Stimulated activated naive CD8-positive, alpha-beta T cell treated with anti-CD3 and anti-CD28 coated beads, Interleukin-15, amount 100 ng/mL, for 72 hours (primary cell): ENCODE results near the gene ABCC8.

Experiments used
- ATAC-seq: fragments of 150-1000 bp; cut with Tn5 transposase; 2 replicates; pipeline ENCODE4 v1.10.0; 2021; ENCODE audit warnings: mild to moderate bottlenecking, moderate library complexity
- DNase-seq, 2 donors: peaks; one replicate each; pipeline ENCODE4 v3.0.0; 2021 to 2022
- H3K27ac Mint-ChIP-seq, 2 donors: one replicate each; pipeline ENCODE4 v1.8.0; 2022; ENCODE audit warnings: mild to moderate bottlenecking in 2 of 2, mixed read lengths in 2 of 2, moderate library complexity in 2 of 2
- H3K27me3 Mint-ChIP-seq: one replicate; pipeline ENCODE4 v1.8.0; 2022; ENCODE audit warnings: mixed read lengths
- H3K4me1 Mint-ChIP-seq: one replicate; pipeline ENCODE4 v1.8.0; 2022; ENCODE audit warnings: mild to moderate bottlenecking, mixed read lengths
- H3K4me3 Mint-ChIP-seq, 2 donors: one replicate each; pipeline ENCODE4 v1.8.0; 2022; ENCODE audit warnings: mild to moderate bottlenecking in 2 of 2, mixed read lengths in 2 of 2, moderate library complexity in 1 of 2
- H3K9me3 Mint-ChIP-seq, 2 donors: one replicate each; pipeline ENCODE4 v1.8.0; 2022; ENCODE audit warnings: mixed read lengths in 2 of 2

ABCC8 gene

GRCh38 chr11:17489751-17490150 lies 13.1 kb upstream of the ABCC8 start:
- Mint-ChIP-seq H3K27ac (no peak overlapping the region), H3K4me1 (no peaks in the 10 kb centered on the region), H3K27me3 (peaks cover 7% of the 10 kb centered on the region), H3K9me3 (no peaks in the 10 kb centered on the region), H3K4me3 (no peak overlapping the region)
- no peak for ATAC-seq
- DNase-seq: no peak

- no peak for ATAC-seq
- Mint-ChIP-seq H3K27ac (no peak overlapping the region), H3K4me3 (no peak overlapping the region), H3K4me1 (no peaks in the 10 kb centered on the region), H3K9me3 (peaks cover under 1 to 4% of the 10 kb centered on the region in 2 donors), H3K27me3 (peaks cover 7% of the 10 kb centered on the region)
- no peak for DNase-seq
These were observed 11.9 kb upstream of the ABCC8 start for GRCh38 chr11:17488563-17488962.

GRCh38 chr11:17486646-17487045 lies 10.0 kb upstream of the ABCC8 start:
- no peak for ATAC-seq
- Mint-ChIP-seq H3K4me1 (no peaks in the 10 kb centered on the region), H3K27me3 (peaks cover 8% of the 10 kb centered on the region), H3K27ac (no peak overlapping the region), H3K9me3 (peaks cover 4 to 7% of the 10 kb centered on the region in 2 donors), H3K4me3 (no peak overlapping the region)
- no peak for DNase-seq

- ATAC-seq: no peak
- Mint-ChIP-seq H3K27me3 (peaks cover 35% of the 10 kb centered on the region), H3K4me3 (no peak overlapping the region), H3K9me3 (peaks cover 4 to 7% of the 10 kb centered on the region in 2 donors), H3K27ac (no peak overlapping the region), H3K4me1 (no peaks in the 10 kb centered on the region)
- no peak for DNase-seq
These were observed 6.9 kb upstream of the ABCC8 start for GRCh38 chr11:17483505-17483904.

- H3K9me3 Mint-ChIP-seq: peaks cover 4 to 7% of the 10 kb centered on the region in 2 donors
- DNase-seq (no peak), ATAC-seq (no peak)
- H3K4me3 Mint-ChIP-seq: no peak overlapping the region
- no peak overlapping the region for H3K27ac Mint-ChIP-seq
- H3K4me1 Mint-ChIP-seq: no peaks in the 10 kb centered on the region
- peaks cover 44% of the 10 kb centered on the region for H3K27me3 Mint-ChIP-seq
These were observed 5.3 kb upstream of the ABCC8 start for GRCh38 chr11:17481905-17482304.

- Mint-ChIP-seq H3K27me3 (peaks cover 67% of the 10 kb centered on the region), H3K4me1 (peaks cover 10% of the 10 kb centered on the region), H3K27ac (no peak overlapping the region), H3K4me3 (no peak overlapping the region), H3K9me3 (peaks cover 4 to 7% of the 10 kb centered on the region in 2 donors)
- DNase-seq (no peak), ATAC-seq (no peak)
These were observed 2.9 kb upstream of the ABCC8 start for GRCh38 chr11:17479284-17480214.

- Mint-ChIP-seq H3K9me3 (no peaks in the 10 kb centered on the region), H3K27me3 (peaks cover 82% of the 10 kb centered on the region), H3K4me1 (peaks cover 10% of the 10 kb centered on the region), H3K27ac (no peak overlapping the region), H3K4me3 (no peak overlapping the region)
- no peak for ATAC-seq
- no peak for DNase-seq
These were observed 1.4 kb upstream of the ABCC8 start for GRCh38 chr11:17478070-17478469.

GRCh38 chr11:17477361-17477760 lies 716 bp upstream of the ABCC8 start:
- no peak for DNase-seq
- Mint-ChIP-seq H3K27me3 (peaks cover 89% of the 10 kb centered on the region), H3K4me3 (no peak overlapping the region), H3K4me1 (peaks cover 10% of the 10 kb centered on the region), H3K27ac (no peak overlapping the region), H3K9me3 (no peaks in the 10 kb centered on the region)
- no peak for ATAC-seq

GRCh38 chr11:17477084-17477333 lies 364 bp upstream of the ABCC8 start:
- H3K27ac Mint-ChIP-seq: no peak overlapping the region
- H3K27me3 Mint-ChIP-seq: peaks cover 90% of the 10 kb centered on the region
- H3K4me1 Mint-ChIP-seq: peaks cover 10% of the 10 kb centered on the region
- H3K4me3 Mint-ChIP-seq: no peak overlapping the region
- DNase-seq (no peak), ATAC-seq (no peak)
- no peaks in the 10 kb centered on the region for H3K9me3 Mint-ChIP-seq

GRCh38 chr11:17475666-17476316 lies 854 bp downstream of the ABCC8 start:
- Mint-ChIP-seq H3K4me3 (peak overlapping the region; percentile 17 to 60), H3K27me3 (peaks cover 84% of the 10 kb centered on the region), H3K27ac (no peak overlapping the region), H3K4me1 (peaks cover 10% of the 10 kb centered on the region), H3K9me3 (no peaks in the 10 kb centered on the region)
- ATAC-seq (no peak), DNase-seq (no peak)

GRCh38 chr11:17473071-17473744 lies 3.4 kb downstream of the ABCC8 start:
- peaks cover 60% of the 10 kb centered on the region for H3K27me3 Mint-ChIP-seq
- no peak overlapping the region for H3K4me3 Mint-ChIP-seq
- ATAC-seq (no peak), DNase-seq (no peak)
- no peak overlapping the region for H3K27ac Mint-ChIP-seq
- H3K9me3 Mint-ChIP-seq: no peaks in the 10 kb centered on the region
- peaks cover 10% of the 10 kb centered on the region for H3K4me1 Mint-ChIP-seq

- Mint-ChIP-seq H3K4me3 (no peak overlapping the region), H3K4me1 (peaks cover 10% of the 10 kb centered on the region), H3K27me3 (peaks cover 55% of the 10 kb centered on the region), H3K9me3 (no peaks in the 10 kb centered on the region), H3K27ac (no peak overlapping the region)
- DNase-seq: no peak
- ATAC-seq: no peak
These were observed 4.2 kb downstream of the ABCC8 start for GRCh38 chr11:17472467-17472866.

- Mint-ChIP-seq H3K4me1 (peaks cover 9% of the 10 kb centered on the region), H3K27ac (no peak overlapping the region), H3K27me3 (peaks cover 50% of the 10 kb centered on the region), H3K4me3 (no peak overlapping the region), H3K9me3 (no peaks in the 10 kb centered on the region)
- DNase-seq: no peak
- no peak for ATAC-seq
These were observed 5.1 kb downstream of the ABCC8 start for GRCh38 chr11:17471501-17471900.

GRCh38 chr11:17469998-17470397 lies 6.6 kb downstream of the ABCC8 start:
- Mint-ChIP-seq H3K4me3 (no peak overlapping the region), H3K9me3 (no peaks in the 10 kb centered on the region), H3K27ac (no peak overlapping the region), H3K4me1 (no peaks in the 10 kb centered on the region), H3K27me3 (peaks cover 35% of the 10 kb centered on the region)
- ATAC-seq: no peak
- DNase-seq: no peak

- no peaks in the 10 kb centered on the region for H3K9me3 Mint-ChIP-seq
- ATAC-seq (no peak), DNase-seq (no peak)
- peaks cover 16% of the 10 kb centered on the region for H3K27me3 Mint-ChIP-seq
- H3K4me1 Mint-ChIP-seq: no peaks in the 10 kb centered on the region
- no peak overlapping the region for H3K4me3 Mint-ChIP-seq
- no peak overlapping the region for H3K27ac Mint-ChIP-seq
These were observed 8.5 kb downstream of the ABCC8 start for GRCh38 chr11:17468122-17468521.

- ATAC-seq (no peak), DNase-seq (no peak)
- Mint-ChIP-seq H3K27me3 (peaks cover 7% of the 10 kb centered on the region), H3K4me3 (no peak overlapping the region), H3K27ac (no peak overlapping the region), H3K9me3 (no peaks in the 10 kb centered on the region), H3K4me1 (no peaks in the 10 kb centered on the region)
These were observed 13.0 kb downstream of the ABCC8 start for GRCh38 chr11:17463546-17464174.
